NT2/D1 (cell line): ENCODE measurements around the gene MEGF6.

Experiments used
- SUZ12 ChIP-seq: IDR thresholded peaks from 2 replicates; pipeline ENCODE4 v1.6.1; 2011; ENCODE audit not compliant: insufficient read length, insufficient read depth; ENCODE audit errors: extremely low read depth
- YY1 ChIP-seq: IDR thresholded peaks from 2 replicates; pipeline ENCODE4 v1.6.1; 2011; ENCODE audit not compliant: insufficient read length, insufficient read depth
- ZNF274 ChIP-seq: IDR thresholded peaks from 2 replicates; pipeline ENCODE4 v1.6.1; 2011; ENCODE audit warnings: mild to moderate bottlenecking, low read depth, low read length

GRCh38 chr1:3577300-3577699, 34.0 kb downstream of the MEGF6 start:
- TF ChIP-seq YY1: no peak
- TF ChIP-seq SUZ12: no peak
- TF ChIP-seq ZNF274: no peak
